ENCODE data around the gene ANKS3. TPM values are rescaled to one million over a fixed set of nuclear protein-coding genes. Genes with fewer than 3 reads are reported as not detected.

ANKS3 gene
- total RNA-seq, 4 donors from 2014 or later: 23.3 to 47.8 (median 27.6) TPM

- no peak overlapping the region for H3K4me3 ChIP-seq
- 85% methylated on average over 10 of the region's 27 CpGs; no CpG with 5 or more reads in 1 of the 2 donors for WGBS, 2 donors (ENCODE audit: low coverage in 1 of 2)
- no peaks in the 10 kb centered on the region for H3K27me3 ChIP-seq
- no peak overlapping the region for H3K27ac ChIP-seq
- TF ChIP-seq, protein P1, sequence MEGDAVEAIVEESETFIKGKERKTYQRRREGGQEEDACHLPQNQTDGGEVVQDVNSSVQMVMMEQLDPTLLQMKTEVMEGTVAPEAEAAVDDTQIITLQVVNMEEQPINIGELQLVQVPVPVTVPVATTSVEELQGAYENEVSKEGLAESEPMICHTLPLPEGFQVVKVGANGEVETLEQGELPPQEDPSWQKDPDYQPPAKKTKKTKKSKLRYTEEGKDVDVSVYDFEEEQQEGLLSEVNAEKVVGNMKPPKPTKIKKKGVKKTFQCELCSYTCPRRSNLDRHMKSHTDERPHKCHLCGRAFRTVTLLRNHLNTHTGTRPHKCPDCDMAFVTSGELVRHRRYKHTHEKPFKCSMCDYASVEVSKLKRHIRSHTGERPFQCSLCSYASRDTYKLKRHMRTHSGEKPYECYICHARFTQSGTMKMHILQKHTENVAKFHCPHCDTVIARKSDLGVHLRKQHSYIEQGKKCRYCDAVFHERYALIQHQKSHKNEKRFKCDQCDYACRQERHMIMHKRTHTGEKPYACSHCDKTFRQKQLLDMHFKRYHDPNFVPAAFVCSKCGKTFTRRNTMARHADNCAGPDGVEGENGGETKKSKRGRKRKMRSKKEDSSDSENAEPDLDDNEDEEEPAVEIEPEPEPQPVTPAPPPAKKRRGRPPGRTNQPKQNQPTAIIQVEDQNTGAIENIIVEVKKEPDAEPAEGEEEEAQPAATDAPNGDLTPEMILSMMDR (IDR thresholded peaks at IDR 0.05): no peak
- no peak for TF ChIP-seq POLR2A (IDR thresholded peaks at IDR 0.05)
- no peaks in the 10 kb centered on the region for H3K9me3 ChIP-seq
- H3K4me1 ChIP-seq: peaks cover 0 to 20% (median 0%) of the 10 kb centered on the region in 3 donors
- no peak for ATAC-seq
- H3K36me3 ChIP-seq: peaks cover 0 to 89% of the 10 kb centered on the region in 2 donors
Measured at GRCh38 chr16:4686497-4687210, 47.4 kb downstream of the ANKS3 start.

DNA sequence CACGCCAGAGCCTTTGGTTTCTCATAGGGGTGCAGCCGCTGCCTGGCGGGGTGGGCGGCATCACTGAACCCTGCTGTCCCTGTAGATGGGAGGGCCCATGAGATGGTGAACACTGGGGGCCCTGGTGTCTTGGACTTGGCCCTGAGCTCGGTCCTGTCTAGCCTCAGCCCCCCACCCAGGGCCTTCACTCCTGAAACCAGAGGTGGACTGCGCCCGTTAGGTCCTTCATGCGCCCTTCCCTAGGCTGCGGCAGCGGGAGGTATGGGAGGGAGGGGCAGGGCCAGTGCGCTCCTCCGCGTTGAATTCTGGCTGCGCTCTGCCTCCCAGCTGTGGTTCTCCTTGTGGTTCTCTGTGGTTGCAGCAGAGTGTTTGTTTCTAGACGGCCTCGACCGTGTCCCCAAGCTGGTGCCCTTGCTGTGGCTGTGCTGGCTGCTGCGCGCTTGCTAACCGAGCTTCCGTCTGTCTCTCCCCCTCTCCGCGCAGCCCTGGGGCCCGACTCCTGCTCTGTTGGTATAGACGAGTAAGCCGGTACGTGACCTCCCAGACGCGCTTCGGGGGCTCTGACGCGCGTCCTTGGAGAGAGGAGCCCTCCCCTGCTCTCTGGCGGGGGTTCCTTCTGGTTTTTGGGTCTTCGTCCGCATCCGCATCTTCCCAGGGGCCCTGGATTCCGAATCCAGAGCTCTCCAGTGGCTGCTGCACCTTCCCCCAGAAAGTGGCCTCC, 48.1 kb downstream of the ANKS3 start:
- 95 to 100% methylated on average over 4 to 7 of the region's 38 CpGs for WGBS, 2 donors (ENCODE audit: low coverage in 1 of 2)
- Histone ChIP-seq H3K27ac (no peak overlapping the region), H3K4me1 (peaks cover 0 to 27% (median 1%) of the 10 kb centered on the region in 3 donors), H3K36me3 (peaks cover 0 to 96% of the 10 kb centered on the region in 2 donors), H3K27me3 (no peaks in the 10 kb centered on the region), H3K4me3 (no peak overlapping the region), H3K9me3 (no peaks in the 10 kb centered on the region)
- ATAC-seq: no peak
- TF ChIP-seq, protein P1 (IDR thresholded peaks at IDR 0.05): no peak
- TF ChIP-seq EP300 (IDR thresholded peaks at IDR 0.05): no peak
- no peak for TF ChIP-seq POLR2AphosphoS5 (IDR thresholded peaks at IDR 0.05)
- TF ChIP-seq POLR2A (IDR thresholded peaks at IDR 0.05): no peak

GRCh38 chr16:4685292-4685691, 48.8 kb downstream of the ANKS3 start:
- WGBS, 2 donors (ENCODE audit: low coverage in 1 of 2): 80% methylated on average over 1 of the region's 13 CpGs; no CpG with 5 or more reads in 1 of the 2 donors
- no peak for ATAC-seq
- peaks cover 0 to 100% of the 10 kb centered on the region in 2 donors for H3K36me3 ChIP-seq
- H3K27ac ChIP-seq: no peak overlapping the region
- no peaks in the 10 kb centered on the region for H3K9me3 ChIP-seq
- TF ChIP-seq EP300 (IDR thresholded peaks at IDR 0.05) (no peak), POLR2AphosphoS5 (IDR thresholded peaks at IDR 0.05) (no peak)
- TF ChIP-seq, protein P1 (IDR thresholded peaks at IDR 0.05): no peak
- H3K4me3 ChIP-seq: no peak overlapping the region
- H3K27me3 ChIP-seq: no peaks in the 10 kb centered on the region
- H3K4me1 ChIP-seq: peaks cover 0 to 31% (median 5%) of the 10 kb centered on the region in 3 donors

- H3K36me3 ChIP-seq: peaks cover 0 to 100% of the 10 kb centered on the region in 2 donors
- ATAC-seq: no peak
- H3K9me3 ChIP-seq: no peaks in the 10 kb centered on the region
- 100% methylated on average over 1 of the region's 13 CpGs; no CpG with 5 or more reads in 1 of the 2 donors for WGBS, 2 donors (ENCODE audit: low coverage in 1 of 2)
- TF ChIP-seq POLR2A (IDR thresholded peaks at IDR 0.05): no peak
- TF ChIP-seq, protein P1 (IDR thresholded peaks at IDR 0.05): no peak
- no peak for TF ChIP-seq POLR2AphosphoS5 (IDR thresholded peaks at IDR 0.05)
- TF ChIP-seq EP300 (IDR thresholded peaks at IDR 0.05): no peak
- no peak overlapping the region for H3K4me3 ChIP-seq
- H3K4me1 ChIP-seq: peaks cover 0 to 34% (median 5%) of the 10 kb centered on the region in 3 donors
- H3K27me3 ChIP-seq: no peaks in the 10 kb centered on the region
- H3K27ac ChIP-seq: no peak overlapping the region
Measured at GRCh38 chr16:4684763-4685162, 49.3 kb downstream of the ANKS3 start.
